GM19240 (cell line): ENCODE measurements around the gene NR2C1.
"Not testable (repeated sequence)": the region's sequence is repeated elsewhere in the genome, so short reads cannot be mapped to it uniquely, and the experiment has no call there.

Experiments
- DNase-seq: peaks from one replicate; pipeline ENCODE4 v3.0.0; 2011; ENCODE audit warnings: low spot score; ENCODE audit not compliant: insufficient read length

Gene NR2C1

DNA sequence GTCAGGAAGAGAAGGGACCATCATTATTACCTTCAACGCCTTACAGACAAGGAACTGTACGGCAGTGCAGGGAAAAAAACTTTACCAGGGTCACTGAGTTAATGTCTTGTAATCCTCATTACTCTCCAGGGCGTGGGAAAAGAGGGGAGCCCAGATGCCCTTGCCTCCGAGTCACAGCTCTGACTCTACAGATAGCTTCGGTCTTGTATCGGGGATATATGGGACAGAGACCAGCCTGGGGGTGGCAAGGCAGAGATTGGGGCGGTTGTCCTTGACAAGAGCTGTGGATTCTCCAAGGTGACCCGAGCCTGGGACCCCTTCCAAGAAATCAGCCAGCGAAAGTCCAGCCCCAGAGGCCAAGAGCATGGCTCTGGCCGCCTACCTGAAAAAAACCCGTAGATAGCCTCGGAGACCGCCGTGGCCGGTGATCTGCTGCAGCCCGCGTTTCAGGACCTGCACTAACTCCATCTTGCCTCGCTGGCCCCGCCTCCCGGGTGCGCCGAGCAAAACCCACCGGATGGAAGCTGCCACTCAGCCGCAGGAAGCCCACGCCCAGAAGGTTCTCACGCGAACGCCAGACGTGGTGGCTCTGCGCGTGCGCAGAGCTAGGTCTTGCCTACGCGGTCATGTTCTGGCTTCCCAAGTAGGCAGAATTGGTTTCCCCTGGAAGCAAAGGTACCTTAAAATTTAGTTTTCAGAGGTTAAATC, 70.1 kb downstream of the NR2C1 start, which contains the start of gene NDUFA12:
Gene NDUFA12, minus strand, starts transcription at position 485 of the 708 bp plus-strand sequence. Its CDS starts 17 bp downstream, at position 468.
- peak; percentile 65 for DNase-seq

DNA sequence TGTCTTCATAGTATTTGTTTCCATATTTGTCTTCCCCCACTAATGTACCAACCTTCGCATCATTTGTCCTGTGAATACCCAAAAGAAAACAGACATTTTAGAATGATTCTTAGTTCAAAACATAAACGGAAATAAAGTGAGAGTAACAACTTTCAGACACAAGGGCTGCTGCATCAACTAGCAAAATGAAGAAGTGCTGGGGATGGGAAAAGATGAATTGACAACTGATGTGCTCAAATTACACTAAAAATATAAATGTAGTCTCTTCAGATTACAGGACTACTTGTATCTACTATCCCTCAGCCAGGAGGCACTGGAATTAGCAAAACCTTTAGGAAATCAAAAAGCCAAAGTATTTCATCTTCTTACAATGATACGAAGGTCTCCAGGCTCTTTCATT, 70.7 kb downstream of the NR2C1 start:
- DNase-seq: no peak

GRCh38 chr12:94998326-94998725, 75.1 kb downstream of the NR2C1 start:
- no peak for DNase-seq

- no peak for DNase-seq
Observed at GRCh38 chr12:94997726-94998125, 75.7 kb downstream of the NR2C1 start.

DNA sequence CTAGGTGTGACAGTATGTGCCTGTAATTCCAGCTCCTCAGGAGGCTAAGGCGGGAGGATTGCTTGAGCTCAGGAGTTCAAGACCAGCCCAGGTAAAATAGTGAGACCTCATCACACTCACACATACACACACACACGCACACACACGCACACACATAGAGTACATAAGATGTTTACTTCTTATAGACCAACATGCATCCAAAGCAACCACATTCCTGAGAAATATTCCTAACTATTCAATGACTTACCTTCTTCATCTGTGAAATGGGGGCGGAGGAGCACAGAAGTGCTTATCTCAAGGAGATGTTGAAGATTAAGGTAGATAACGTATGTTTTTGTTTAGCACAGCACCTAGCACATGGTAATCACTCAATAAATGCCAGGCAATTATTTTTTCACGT, 76.4 kb downstream of the NR2C1 start:
- DNase-seq: no peak

- no peak for DNase-seq
Observed at GRCh38 chr12:94994312-94994711, 79.1 kb downstream of the NR2C1 start.

DNA sequence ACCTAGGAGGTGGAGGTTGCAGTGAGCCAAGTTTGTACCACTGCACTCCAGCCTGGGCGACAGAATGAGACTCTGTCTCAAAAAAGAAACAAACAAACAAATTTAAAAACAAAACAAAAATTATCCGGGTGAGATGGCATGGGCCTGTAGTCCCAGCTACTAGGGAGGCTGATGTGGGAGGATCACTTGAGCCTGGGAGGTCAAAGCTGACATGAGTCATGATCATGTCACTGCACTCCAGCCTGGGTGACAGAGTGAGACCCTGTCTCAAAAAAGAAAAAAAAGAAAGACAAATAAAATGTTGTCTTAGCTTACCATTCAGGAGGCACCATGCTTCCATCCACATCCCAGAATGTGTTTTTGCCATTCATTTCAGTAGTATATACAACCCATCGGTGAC, 79.6 kb downstream of the NR2C1 start:
- DNase-seq: not testable (repeated sequence)

DNA sequence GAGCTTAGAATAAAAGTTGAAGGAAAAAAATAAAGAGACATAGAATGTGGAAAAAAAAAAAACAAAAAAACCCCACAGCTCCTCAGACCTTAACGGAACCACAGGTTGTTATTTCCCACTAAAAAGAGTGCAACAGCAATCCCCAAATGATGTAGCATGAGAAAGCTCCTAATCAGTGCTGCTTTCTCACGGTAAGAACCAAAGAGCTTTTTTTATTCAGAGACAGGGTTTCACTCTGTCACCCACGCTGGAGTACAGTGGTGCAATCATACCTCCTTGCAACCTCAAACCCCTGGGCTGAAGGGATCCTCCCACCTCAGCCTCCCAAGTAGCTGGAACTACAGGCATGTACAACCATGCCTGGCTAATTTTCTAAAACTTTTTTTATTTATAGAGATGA, 83.2 kb downstream of the NR2C1 start:
- no peak for DNase-seq

DNA sequence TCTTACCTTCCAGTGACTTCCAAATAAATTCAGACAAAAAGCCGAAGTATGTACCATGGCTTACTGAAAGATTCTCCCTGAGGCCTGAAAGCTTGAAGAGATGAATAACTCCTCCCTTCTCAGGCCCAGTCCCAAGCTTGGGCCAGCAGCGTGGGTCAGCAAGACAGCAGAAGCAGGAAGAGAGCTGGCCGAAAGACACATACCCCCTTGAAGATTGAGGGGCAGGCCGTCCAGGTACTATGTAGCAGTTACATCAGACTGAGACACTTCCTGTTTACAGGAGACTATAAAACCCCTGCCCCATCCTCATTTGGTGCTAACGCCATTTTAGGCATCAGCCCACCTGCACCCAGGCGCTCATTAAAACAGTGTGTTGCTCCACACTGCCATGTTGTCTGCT, 84.9 kb downstream of the NR2C1 start:
- no peak for DNase-seq

- DNase-seq: no peak
Observed at GRCh38 chr12:94987801-94988200, 85.6 kb downstream of the NR2C1 start.

GRCh38 chr12:94987076-94987669, 86.2 kb downstream of the NR2C1 start:
- DNase-seq: no peak

DNA sequence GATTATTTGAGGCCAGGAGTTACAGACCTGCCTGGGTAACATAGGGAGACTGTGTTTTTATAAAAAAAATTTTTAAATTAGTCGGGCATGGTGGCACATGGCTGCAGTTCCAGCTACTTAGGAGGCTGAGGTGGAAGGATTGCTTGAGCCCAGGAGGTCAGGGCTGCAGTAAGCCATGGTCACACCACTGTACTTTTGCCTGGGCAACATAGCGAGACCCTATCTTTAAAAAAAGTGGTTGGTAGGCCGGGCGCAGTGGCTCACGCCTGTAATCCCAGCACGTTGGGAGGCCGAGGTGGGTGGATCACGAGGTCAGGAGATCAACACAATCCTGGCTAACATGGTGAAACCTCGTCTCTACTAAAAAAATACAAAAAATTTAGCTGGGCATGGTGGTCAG, 88.3 kb downstream of the NR2C1 start:
- DNase-seq: not testable (repeated sequence)

GRCh38 chr12:94983321-94983720, 90.1 kb downstream of the NR2C1 start:
- DNase-seq: no peak

DNA sequence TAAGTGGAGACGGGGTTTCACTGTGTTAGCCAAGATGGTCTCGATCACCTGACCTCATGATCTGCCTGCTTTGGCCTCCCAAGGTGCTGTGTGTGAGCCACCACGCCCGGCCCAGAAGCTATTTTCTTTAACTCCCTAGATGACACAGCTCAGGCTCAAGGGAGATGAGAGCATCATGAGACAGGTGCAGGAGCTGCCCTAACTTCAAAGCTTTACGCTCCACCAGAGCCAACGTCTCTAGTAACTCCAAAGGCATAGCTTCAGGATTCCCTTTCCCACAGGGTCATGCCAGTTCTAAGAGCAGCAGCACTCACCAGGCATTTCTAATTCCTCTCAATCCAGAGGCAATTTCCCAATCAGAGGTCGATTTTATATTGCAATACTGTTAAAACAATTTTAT, 91.0 kb downstream of the NR2C1 start:
- DNase-seq: no peak

DNA sequence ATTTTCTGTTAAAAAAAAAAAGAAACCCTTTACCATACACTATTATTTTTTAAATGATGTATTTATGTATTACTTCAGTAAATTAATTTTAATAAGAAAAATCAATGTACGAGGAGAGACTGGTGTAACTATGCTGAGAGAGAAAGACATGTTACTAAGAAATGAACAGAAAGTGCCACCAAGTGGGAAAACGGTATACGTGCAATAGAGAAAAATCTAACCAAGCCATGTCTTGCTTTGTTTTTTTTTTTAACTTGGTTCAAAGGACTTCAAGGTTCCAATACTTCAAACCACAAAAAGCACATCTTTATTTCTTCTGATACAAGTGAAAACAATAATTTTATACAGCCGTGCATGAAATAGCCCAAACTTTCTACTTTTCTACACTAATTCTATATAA, 92.8 kb downstream of the NR2C1 start:
- DNase-seq: no peak

GRCh38 chr12:94979941-94980340, 93.5 kb downstream of the NR2C1 start:
- no peak for DNase-seq

GRCh38 chr12:94977766-94978468, 95.5 kb downstream of the NR2C1 start:
- DNase-seq: no peak

DNA sequence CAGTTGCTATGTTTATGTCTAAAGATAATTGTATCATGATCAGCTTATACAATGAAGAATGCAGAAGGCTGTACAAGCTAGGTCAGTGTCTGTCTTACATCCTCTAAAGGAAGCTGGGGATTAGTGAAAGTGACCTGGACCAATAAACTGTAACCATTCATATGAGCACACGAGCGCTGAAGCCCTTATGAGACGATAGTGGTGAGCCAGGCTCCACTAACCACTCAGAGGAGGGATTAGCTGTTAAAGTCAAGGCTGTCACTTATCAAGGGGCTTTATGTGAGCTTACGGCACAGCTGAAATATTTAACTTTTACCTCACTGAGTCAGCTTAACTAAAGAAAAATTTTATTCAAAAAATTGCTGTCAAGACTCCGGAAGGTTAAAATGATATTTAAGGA, 100.2 kb downstream of the NR2C1 start:
- no peak for DNase-seq

GRCh38 chr12:94972795-94973194, 100.6 kb downstream of the NR2C1 start:
- DNase-seq: no peak

GRCh38 chr12:94971923-94972322, 101.5 kb downstream of the NR2C1 start:
- DNase-seq: no peak

- DNase-seq: no peak
Observed at GRCh38 chr12:94970560-94970959, 102.9 kb downstream of the NR2C1 start.
